ENCODE results near the gene HAPSTR1.

- TF ChIP-seq POLR2A (IDR thresholded peaks at IDR 0.05): no peak
- TF ChIP-seq CTCF (IDR thresholded peaks at IDR 0.05): no peak
Measured at GRCh38 chr16:9113707-9114106, 22.3 kb downstream of the HAPSTR1 start.
